GM19455 (cell line): ENCODE results near the gene SS18L1.

Source experiments
- ATAC-seq: cut with Tn5 transposase; IDR thresholded peaks from one replicate; pipeline ENCODE4 v1.9.1; 2021; ENCODE audit not compliant: unreplicated experiment

SS18L1 gene

DNA sequence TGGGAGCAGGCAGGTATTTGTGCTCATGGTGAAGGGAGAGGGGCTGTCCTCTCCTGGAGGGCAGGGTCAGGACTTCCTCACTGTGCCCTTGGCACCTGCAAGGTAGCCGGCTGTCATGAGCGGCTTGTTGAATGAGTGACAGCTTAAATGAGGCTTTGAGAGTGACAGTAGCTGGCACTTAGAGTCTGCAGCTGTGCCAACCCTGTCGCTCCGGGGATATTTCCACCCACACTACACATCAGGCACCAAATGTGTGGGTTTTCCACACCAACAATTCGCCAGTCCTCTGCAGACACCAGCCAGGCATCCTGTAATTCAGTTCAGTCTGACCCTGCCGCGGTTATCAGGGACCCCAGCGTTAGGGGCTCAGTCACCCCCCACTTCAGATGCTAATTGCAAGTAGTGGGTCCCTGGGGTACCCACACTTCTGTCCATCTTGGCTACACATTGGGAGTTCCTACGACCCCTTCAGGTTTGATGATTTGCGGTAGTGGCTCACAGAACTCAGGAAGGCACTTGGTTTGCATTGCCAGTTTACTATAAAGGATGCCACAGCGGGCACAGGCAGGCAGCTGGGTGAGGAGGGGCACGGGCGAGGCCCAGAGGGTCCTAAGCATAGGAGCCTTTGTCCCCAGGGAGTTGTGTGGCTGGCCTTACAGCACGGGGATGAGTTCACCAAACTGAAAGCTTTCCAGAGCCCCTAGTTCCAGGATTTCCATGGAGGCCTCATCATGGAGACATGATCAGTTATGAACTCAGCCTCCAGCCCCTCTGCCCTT is 48.4 kb downstream of the SS18L1 start:
- ATAC-seq: no peak

- no peak for ATAC-seq
Measured at GRCh38 chr20:62192635-62193034, 49.1 kb downstream of the SS18L1 start.

DNA sequence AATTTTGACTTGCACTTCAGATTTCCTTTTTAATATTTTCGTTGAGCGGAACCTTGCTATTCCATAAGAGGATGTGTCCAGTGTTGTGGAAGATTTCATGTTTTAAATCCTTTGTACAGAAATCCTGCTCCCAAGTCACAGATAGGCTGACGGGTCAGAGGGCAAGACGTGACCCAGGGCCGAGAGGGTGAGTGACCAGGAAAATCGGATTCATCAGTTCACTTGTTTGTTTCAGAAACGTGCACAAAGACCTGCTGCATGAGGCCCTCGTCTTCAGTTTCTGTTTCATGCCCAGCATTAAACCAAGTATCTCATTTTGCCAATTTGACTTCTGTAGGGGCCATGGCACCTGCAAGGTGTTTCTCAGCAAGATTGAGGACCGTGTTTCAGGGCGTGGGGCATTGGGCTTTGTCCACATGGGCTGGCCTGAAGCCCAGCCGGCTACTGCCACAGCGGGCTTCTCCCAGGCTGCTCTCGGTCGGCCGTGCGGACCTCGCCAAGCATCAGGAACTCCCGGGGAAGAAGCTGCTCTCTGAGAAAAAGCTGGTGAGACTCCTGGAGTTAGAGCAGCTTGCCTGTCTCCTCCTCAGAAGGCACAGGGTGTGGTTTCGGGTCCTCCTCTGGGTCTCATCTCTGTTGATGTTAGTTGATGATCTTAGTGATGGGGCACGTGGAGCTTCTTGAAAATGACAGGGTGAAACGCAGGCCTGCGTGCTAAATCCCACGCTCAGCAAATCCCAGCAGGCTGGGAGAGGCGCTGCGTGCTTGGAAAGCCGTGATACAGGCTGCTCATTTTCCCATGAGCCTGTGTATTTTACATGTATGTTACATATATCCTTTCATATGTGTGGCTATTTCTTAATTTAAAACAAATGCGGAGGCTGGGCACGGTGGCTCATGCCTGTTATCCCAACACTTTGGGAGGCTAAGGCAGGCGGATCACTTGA is 49.8 kb downstream of the SS18L1 start:
- ATAC-seq: no peak

GRCh38 chr20:62195075-62195405 is 51.5 kb downstream of the SS18L1 start:
- ATAC-seq: no peak

DNA sequence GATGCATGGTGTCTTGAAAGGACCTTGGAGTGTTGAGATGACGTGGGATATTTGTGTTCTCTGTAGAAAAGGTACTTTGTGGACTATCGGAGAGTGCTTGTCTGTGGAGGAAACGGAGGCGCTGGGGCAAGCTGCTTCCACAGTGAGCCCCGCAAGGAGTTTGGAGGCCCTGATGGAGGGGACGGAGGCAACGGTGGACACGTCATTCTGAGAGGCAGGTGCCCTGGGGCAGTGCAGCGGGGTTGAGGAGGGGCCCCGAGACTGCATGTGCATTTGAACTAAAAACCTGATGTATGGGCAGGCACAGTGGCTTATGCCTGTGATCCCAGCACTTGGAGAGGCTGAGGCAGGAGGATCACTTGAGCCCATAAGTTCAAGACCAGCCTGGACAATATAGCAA is 52.2 kb downstream of the SS18L1 start:
- no peak for ATAC-seq

DNA sequence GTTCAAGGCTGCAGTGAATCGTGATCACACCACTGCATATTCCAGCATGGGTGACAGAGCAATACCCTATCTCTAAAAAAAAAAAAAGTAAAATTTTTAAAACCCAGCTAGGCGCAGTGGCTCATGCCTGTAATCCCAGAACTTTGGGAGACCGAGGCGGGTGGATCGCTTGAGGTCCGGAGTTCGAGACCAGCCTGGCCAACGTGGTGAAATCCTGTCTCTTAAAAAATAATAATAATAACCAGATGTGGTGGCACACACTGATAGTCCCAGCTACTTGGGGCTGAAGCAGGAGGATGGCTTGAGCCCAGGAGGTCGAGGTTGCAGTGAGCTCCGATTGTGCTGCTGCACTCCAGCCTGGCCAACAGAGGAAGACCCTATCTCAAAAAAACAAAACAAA is 52.7 kb downstream of the SS18L1 start:
- no peak for ATAC-seq

- no peak for ATAC-seq
Measured at GRCh38 chr20:62197311-62197710, 53.7 kb downstream of the SS18L1 start.

GRCh38 chr20:62197801-62198200 is 54.2 kb downstream of the SS18L1 start:
- no peak for ATAC-seq

GRCh38 chr20:62198496-62198895 is 54.9 kb downstream of the SS18L1 start:
- ATAC-seq: no peak

DNA sequence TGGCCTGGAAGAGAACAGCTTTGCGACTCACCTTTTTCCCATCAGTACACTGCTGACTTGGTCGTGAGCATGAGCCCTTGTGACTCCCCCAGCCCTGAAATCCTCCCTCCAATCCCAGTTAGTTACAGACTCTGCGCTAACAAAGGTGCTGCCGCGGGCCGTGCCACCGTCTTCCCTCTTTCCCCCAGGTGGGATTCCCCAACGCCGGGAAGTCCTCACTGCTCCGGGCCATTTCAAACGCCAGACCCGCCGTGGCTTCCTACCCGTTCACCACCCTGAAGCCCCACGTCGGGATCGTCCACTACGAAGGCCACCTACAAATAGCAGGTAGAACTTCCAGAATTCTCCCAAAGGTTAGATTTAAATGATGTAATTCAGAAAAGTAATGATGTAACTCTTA is 55.4 kb downstream of the SS18L1 start:
- ATAC-seq: no peak

DNA sequence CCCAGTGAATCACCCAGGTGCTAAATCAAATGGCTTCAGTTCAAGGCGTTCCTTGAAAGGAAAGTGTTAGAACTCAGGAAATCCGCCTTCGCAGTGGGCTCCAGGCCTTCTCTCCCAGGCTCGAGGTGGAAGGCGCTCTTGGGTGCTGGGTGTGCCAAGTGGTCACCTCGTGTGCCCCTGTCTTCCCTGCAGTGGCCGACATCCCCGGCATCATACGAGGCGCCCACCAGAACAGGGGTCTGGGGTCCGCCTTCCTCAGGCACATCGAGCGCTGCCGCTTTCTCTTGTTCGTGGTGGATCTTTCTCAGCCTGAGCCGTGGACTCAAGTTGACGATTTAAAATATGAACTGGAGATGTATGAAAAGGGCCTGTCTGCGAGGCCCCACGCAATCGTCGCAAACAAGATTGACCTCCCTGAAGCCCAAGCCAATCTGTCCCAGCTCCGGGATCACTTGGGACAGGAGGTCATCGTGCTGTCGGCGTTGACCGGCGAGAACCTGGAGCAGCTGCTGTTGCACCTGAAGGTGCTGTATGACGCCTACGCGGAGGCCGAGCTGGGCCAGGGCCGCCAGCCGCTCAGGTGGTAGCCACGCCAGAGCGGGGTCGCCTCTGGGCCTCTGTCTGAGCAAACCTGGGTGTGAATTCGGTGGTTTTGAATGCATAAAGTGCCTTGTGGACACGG is 57.1 kb downstream of the SS18L1 start:
- ATAC-seq: no peak

- ATAC-seq: no peak
Measured at GRCh38 chr20:62201173-62202082, 57.9 kb downstream of the SS18L1 start.

DNA sequence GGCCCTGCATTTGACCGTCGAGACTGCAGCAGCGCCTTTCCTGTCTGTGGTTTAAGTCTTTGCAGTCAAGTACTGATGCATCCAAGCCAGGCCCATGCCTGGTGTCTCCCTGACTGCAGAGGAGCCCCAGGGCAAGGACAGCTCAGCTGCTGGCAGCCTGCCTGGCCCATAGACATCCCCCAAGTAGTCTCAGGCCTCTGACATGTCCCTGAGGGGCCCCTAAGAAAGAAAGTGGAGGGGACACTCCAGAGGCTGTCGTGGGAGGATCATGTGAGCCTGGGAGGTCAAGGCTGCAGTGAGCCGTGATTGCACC is 58.5 kb downstream of the SS18L1 start:
- ATAC-seq: no peak

DNA sequence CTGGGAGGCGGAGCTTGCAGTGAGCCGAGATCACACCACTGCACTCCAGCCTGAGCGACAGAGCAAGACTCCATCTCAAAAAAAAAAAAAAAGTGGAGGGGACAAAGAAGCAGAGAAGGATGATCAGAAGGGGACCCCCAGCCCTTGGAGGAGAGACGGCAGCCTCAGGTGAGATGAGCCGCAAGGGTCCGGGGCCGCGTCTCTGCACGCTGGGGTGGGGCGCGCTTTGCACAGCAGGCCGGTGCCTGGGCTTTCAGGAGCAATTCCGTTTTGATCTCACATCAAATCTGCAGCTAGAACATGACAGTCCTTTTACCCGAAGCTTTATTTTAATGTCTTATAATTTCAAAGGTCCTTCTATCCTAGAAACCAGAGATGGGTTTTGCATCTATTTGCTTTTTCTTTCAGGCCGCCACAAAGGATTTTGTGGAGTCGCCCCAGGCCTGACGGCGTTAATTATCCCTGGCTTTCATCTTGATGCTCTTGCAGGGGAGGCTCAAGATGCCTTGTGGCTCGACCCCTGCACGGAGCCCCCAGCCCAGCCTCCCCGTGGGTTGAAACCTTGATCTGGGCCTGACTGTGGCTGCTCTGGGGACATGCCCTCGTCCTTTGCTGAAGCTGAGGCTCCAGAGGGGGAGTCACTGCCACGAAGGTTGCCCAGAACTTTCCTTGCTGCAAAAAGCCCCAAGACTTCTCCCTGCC is 59.3 kb downstream of the SS18L1 start:
- ATAC-seq: no peak

GRCh38 chr20:62203378-62204030 is 59.9 kb downstream of the SS18L1 start:
- ATAC-seq: no peak

- ATAC-seq: no peak
Measured at GRCh38 chr20:62205618-62206387, 62.2 kb downstream of the SS18L1 start.

DNA sequence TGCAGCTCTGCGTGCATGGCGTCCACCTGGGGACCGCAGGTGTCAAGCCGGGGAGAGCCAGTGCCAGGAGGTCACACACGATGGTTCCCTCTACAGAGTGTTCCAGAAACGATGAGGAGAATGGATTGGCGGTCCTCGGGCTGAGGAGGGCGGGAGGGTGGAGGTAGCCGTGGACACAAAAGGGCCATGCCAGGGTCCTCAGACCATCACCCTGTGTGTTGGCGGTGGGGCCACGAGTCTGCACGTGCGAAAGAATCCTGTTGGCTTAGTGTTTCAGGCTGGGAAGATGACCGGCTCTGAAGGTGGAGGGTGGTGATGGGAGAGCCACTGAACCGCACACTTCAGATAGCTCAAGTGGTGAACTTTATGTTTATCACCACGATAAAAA is 62.8 kb downstream of the SS18L1 start:
- ATAC-seq: no peak

GRCh38 chr20:62208061-62208794 is 64.7 kb downstream of the SS18L1 start:
- ATAC-seq: no peak
